Activated naive CD4-positive, alpha-beta T cell treated with anti-CD3 and anti-CD28 coated beads, Interleukin-2, amount 10 ng/mL, durations not matched to agents 7 days and 5 days (primary cell): ENCODE measurements around the gene PLEKHA8.
A peak's percentile ranks its signal among the peaks of the same experiment; 100 is the strongest.

Experiments used
- CTCF ChIA-PET: fragments of 350-600 bp; sonication (Branson Sonifier 250); formaldehyde crosslinking; loops from one replicate; lab custom pipeline; 2021; ENCODE audit warnings: antibody characterized with exemption; lab: Charles Lee
- DNase-seq: peaks from one replicate; pipeline ENCODE4 v3.0.0-alpha.2; 2020
- H3K27ac Mint-ChIP-seq: one replicate; pipeline ENCODE4 v1.8.0; 2021; ENCODE audit warnings: mild to moderate bottlenecking, moderate library complexity, mixed read lengths
- H3K27me3 Mint-ChIP-seq: one replicate; pipeline ENCODE4 v1.8.0; 2021; ENCODE audit warnings: mild to moderate bottlenecking, mixed read lengths
- H3K36me3 Mint-ChIP-seq: one replicate; pipeline ENCODE4 v1.8.0; 2021; ENCODE audit warnings: mixed read lengths
- H3K4me1 Mint-ChIP-seq: one replicate; pipeline ENCODE4 v1.8.0; 2021; ENCODE audit warnings: mixed read lengths
- H3K4me3 Mint-ChIP-seq: one replicate; pipeline ENCODE4 v1.8.0; 2021; ENCODE audit warnings: mild to moderate bottlenecking, moderate library complexity, mixed read lengths
- H3K9me3 Mint-ChIP-seq: one replicate; pipeline ENCODE4 v1.8.0; 2021; ENCODE audit warnings: mixed read lengths

The PLEKHA8 gene

DNA sequence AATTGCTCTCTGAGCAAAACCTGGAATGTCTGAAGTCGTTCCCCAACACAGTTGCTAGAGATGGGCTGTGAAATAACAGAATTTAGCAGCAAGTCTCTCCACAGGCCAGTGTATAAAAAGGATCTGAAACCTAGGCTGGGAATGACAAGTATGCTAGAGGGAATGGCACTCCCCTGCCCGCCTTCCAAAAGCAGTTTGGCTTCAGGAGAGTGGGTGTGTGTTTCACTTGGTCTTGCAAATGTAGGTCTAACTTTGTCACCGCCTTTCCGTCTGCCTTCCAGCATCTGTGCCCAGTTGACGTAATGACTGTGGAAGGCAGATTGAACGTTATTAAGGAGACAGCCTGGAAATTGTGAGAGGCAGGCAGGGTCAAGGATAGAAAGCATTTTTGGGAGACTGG, 88.6 kb downstream of the PLEKHA8 start:
- Mint-ChIP-seq H3K36me3 (no peaks in the 10 kb centered on the region), H3K4me3 (no peak overlapping the region)
- CTCF ChIA-PET: no interaction called here

DNA sequence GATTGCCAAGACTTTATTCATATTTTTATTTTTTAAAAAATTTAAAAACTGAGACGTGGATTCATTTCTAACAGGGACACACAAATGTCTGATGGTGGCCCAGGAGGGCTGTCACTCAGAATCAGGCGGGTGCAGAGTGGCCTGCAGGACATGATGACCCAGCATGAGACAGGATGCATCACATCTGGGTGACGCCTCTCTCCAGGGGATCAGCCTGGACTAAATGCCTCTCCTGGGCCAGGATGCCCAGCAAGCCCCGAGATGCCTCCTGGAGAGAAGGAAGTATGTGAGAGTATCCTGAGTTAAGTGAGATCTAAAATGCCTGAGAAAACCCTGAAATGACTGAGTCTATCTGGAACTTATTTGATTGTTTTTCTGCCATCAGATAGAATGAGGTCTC, 89.7 kb downstream of the PLEKHA8 start:
- H3K27me3 Mint-ChIP-seq: no peaks in the 10 kb centered on the region

More for the DNA sequence above, 88.6 kb downstream of the PLEKHA8 start:
- Mint-ChIP-seq H3K9me3 (peaks cover 15% of the 10 kb centered on the region), H3K27me3 (no peaks in the 10 kb centered on the region), H3K27ac (no peak overlapping the region), H3K4me1 (peaks cover 7% of the 10 kb centered on the region)
- DNase-seq: no peak

DNA sequence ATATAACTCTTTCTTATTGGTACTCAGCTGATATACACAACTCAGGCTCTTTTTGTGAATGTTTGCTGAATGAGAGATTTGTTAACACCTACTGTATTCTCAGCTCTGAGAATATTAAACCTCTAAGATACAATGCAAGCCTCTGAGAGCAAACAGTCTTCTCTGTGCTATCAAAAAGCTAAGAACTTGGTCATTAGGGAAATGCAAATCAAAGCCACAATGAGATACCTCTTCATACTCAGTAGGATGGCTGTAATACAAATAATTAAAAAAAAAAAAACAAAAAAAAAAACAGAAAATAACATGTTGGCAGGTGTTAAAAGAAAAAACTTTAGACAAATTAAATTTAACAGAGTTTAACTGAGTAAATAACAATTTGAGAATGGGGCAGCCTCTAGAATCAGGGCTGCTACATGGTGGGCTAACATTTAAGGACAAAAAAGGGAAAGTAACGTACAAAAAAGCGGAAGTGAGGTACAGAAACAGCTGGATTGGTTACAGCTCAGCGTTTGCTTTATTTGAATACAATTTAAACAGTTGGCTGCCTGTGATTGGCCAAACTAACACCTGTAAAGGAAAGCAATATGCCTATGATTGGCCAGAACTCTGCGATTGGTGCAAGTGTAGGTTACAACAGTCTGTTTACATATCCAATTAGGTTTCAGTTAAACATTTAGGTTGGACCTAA, 91.8 kb downstream of the PLEKHA8 start:
- H3K27me3 Mint-ChIP-seq: peaks cover 4% of the 10 kb centered on the region
- peaks cover under 1% of the 10 kb centered on the region for H3K4me1 Mint-ChIP-seq
- no peak overlapping the region for H3K27ac Mint-ChIP-seq
- no peak for DNase-seq
- CTCF ChIA-PET: interaction anchor here (0.7 kb wide), 1 partner anchor 17 kb away, joined by 3 read pairs; no protein-coding TSS in a partner anchor
- no peaks in the 10 kb centered on the region for H3K9me3 Mint-ChIP-seq
- H3K36me3 Mint-ChIP-seq: no peaks in the 10 kb centered on the region
- no peak overlapping the region for H3K4me3 Mint-ChIP-seq

More for the DNA sequence above, 89.7 kb downstream of the PLEKHA8 start:
- peaks cover 14% of the 10 kb centered on the region for H3K9me3 Mint-ChIP-seq
- no peaks in the 10 kb centered on the region for H3K36me3 Mint-ChIP-seq
- CTCF ChIA-PET: no interaction called here
- DNase-seq: no peak
- no peak overlapping the region for H3K4me3 Mint-ChIP-seq
- no peak overlapping the region for H3K27ac Mint-ChIP-seq
- peaks cover 7% of the 10 kb centered on the region for H3K4me1 Mint-ChIP-seq

DNA sequence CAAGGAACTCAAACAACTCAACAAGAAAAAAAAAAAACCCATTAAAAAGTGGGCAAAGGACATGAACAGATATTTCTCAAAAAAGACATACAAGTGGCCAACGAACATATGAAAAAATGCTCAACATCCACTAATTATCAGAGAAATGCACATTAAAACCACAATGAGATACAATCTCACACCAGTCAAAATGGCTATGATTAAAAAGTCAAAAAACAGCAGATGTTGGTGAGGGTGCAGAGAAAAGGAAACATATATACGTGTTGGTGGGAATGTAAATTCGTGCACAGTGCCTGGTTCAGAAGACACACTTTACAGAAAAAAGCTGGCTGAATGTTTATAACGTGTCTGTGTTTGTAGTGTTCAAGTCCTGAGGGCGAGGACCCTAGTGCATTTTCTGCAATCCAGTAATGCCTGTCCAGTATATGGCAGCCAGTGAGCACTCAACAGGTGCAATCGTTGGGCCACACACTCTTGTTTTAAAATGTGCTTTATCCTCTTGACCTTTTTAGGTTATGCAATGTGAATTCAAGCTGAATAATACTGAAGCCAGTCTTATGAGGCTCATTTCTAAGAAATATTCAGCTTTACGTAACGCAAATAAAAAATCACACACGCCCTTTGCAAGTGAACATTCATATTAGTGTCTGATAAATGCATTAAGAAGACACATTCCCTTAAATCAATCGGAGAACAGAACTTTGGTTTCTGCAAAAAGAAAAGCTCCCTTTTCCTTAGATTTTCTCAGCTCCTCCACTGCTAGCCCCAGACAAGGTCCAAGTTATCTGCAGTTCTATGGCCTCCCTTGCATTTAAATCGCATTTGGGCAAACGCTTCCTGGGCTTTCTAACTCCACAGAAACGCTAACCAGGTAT, 105.8 kb downstream of the PLEKHA8 start:
- no peak for DNase-seq
- Mint-ChIP-seq H3K27ac (peak overlapping the region; percentile 57), H3K9me3 (no peaks in the 10 kb centered on the region), H3K27me3 (peaks cover 54% of the 10 kb centered on the region), H3K36me3 (no peaks in the 10 kb centered on the region), H3K4me1 (peaks cover 12% of the 10 kb centered on the region), H3K4me3 (peak overlapping the region; percentile 76)
- CTCF ChIA-PET: interaction anchor here (1.1 to 1.7 kb wide), 2 partner anchors 25 to 28 kb away, joined by 3 to 8 read pairs; no protein-coding TSS in a partner anchor

DNA sequence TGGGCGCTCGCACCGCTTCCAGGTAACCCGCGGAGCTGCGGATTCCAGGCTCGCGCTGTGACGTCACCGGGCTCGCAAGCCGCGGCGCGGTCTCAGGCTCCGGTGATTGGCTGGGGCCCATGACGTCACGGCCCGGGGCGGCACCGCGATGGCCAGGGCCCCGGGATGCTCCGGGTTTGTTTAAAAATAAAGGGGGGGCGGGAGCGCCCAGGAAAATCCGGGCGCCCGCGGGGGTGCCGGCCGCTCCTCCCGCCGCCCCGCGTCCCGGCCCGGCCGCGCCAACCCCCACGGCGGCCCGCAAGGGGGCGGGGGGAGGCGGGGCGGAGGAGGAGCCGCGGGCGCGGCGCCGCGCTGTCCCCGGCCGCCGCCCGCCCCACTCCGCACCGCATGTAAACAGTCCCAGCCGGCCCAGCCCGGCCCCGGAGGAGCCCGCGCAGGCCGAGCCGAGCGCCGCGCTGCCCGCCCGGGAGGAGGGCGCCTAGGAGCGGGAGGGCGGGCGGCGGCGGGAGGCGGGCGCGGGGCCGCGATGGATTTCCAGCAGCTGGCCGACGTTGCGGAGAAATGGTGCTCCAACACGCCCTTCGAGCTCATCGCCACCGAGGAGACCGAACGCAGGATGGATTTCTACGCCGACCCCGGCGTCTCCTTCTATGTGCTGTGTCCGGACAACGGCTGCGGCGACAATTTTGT, 106.5 kb downstream of the PLEKHA8 start, which contains the start of gene MTURN:
MTURN (plus strand) TSS at position 376 of the 690 bp plus-strand sequence; CDS start at position 527, 151 bp downstream.
- H3K4me1 Mint-ChIP-seq: peaks cover 12% of the 10 kb centered on the region
- no peaks in the 10 kb centered on the region for H3K36me3 Mint-ChIP-seq
- peak; percentile 90 for DNase-seq
- CTCF ChIA-PET: interaction anchor here (1.1 to 1.7 kb wide), 2 partner anchors 24 to 28 kb away, joined by 3 to 8 read pairs; no protein-coding TSS in a partner anchor
- H3K27me3 Mint-ChIP-seq: peaks cover 54% of the 10 kb centered on the region
- no peaks in the 10 kb centered on the region for H3K9me3 Mint-ChIP-seq
- peak within 1 kb of the TSS; percentile 84 for H3K4me3 Mint-ChIP-seq
- H3K27ac Mint-ChIP-seq: peak within 1 kb of the TSS; percentile 81

DNA sequence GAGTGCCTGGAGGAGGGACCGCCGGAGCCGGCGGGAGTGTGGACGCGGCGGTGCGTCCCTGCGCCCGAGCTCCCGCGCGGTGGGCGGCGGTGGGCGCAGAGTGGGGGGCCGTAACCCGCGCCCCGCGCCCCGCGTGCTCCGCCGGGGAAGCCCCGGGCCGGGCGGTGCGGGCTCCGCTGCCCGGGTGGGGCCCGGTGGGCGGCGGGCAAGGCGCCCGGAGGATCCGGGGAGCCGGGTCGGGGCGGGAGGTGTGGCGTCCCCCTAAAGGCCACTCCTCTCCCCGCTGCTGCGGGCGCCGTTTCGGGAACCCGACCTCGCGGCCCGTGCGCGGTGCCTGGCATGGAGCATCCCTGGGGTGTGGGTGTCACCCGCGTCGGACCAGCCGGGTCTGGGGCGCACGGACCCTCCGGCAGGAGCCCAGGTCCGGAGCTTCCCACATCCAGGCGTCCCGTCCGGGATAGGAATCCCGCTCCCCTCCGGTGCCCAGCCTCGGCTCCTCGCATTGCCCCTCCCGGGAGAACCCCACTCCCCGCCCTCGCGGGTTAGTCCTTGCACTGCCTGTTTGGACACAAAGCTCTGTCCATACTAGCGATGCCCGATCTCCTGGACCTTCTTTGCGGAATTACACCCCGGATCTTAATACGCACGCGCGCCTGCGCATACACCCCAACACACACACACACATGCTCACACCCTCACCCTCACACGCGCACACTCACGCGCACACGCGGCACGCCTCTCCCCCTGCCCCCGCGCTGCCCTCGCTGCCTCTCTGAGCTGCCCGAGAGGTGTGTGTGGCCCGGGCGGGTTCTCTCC, 107.3 kb downstream of the PLEKHA8 start:
- Mint-ChIP-seq H3K4me3 (peak overlapping the region; percentile 84), H3K27ac (peak overlapping the region; percentile 81), H3K9me3 (no peaks in the 10 kb centered on the region), H3K36me3 (no peaks in the 10 kb centered on the region), H3K27me3 (peaks cover 51% of the 10 kb centered on the region), H3K4me1 (peaks cover 12% of the 10 kb centered on the region)
- CTCF ChIA-PET: no interaction called here
- peak; percentile 67 for DNase-seq

DNA sequence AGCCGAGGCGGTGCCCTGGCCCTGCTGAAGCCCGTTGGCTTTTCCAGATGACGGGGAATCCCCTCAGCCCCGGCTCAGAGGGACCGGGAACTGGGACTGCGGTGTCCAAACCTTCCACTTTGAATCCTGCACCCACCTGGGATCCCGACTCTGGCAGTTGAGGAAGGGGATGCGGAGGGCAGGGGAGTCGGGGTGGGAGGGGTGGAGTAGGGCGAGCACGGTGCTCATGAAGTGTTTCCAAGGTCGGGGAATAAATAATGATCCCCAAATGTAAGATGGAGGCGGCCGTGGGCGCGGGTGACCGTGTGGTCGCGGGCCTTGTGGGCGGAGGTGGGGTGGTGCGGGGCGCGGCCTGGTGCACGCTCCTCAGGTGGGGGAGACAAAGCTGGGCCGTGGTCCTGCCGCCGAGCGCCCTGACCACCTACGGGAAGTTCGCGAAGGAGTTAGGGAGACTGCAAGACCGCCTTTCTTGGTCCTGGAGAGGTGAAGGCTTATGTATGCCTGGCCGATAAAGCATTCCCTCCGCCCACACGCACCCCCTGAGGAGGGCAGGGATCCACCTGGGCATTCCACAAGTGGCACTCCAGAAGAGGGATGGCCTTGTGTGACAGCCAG, 108.0 kb downstream of the PLEKHA8 start:
- CTCF ChIA-PET: interaction anchor here (0.9 kb wide), 1 partner anchor 16 kb away, joined by 3 read pairs; no protein-coding TSS in a partner anchor
- Mint-ChIP-seq H3K27me3 (peaks cover 44% of the 10 kb centered on the region), H3K4me1 (peaks cover 12% of the 10 kb centered on the region), H3K27ac (peak overlapping the region; percentile 81), H3K9me3 (no peaks in the 10 kb centered on the region), H3K4me3 (peak overlapping the region; percentile 84), H3K36me3 (no peaks in the 10 kb centered on the region)
- no peak for DNase-seq

DNA sequence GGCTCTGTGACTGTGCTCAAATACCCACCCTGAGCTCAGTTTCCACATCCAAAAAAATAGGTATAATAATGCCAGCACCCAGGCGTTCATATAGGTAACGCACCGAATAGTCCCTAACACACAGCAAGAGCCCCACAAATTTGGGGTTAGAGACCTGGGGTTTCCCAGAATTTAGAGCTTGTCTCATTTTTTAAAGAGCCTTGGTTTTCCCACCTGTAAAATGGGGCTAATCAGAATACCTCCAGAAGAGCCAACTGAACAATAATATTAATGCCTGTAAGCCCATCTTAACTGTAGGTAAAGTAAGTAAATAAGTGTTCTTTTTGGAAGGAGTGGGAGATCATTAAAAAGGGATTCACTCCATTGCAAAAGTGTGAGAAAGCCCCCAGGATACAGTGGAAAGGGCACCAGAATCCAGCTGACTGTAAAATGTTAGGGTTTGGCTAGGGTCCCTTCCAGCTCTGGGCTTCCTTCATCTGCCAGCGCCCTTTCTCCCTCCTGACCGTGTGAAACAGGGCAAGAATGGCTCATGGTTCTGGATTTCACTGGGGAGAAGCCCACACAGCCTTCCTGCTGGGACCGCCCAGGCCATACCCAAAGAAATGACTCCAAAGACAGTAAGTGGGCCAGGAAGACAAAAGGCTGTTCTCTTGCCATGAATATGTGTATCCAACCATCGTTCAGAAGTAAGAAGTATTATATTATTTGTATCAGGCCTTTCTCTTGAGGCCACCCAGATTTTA, 108.7 kb downstream of the PLEKHA8 start:
- CTCF ChIA-PET: interaction anchor here (0.9 kb wide), 1 partner anchor 17 kb away, joined by 3 read pairs; no protein-coding TSS in a partner anchor
- peaks cover 37% of the 10 kb centered on the region for H3K27me3 Mint-ChIP-seq
- peaks cover 12% of the 10 kb centered on the region for H3K4me1 Mint-ChIP-seq
- no peaks in the 10 kb centered on the region for H3K9me3 Mint-ChIP-seq
- H3K36me3 Mint-ChIP-seq: no peaks in the 10 kb centered on the region
- no peak overlapping the region for H3K27ac Mint-ChIP-seq
- H3K4me3 Mint-ChIP-seq: no peak overlapping the region
- no peak for DNase-seq

DNA sequence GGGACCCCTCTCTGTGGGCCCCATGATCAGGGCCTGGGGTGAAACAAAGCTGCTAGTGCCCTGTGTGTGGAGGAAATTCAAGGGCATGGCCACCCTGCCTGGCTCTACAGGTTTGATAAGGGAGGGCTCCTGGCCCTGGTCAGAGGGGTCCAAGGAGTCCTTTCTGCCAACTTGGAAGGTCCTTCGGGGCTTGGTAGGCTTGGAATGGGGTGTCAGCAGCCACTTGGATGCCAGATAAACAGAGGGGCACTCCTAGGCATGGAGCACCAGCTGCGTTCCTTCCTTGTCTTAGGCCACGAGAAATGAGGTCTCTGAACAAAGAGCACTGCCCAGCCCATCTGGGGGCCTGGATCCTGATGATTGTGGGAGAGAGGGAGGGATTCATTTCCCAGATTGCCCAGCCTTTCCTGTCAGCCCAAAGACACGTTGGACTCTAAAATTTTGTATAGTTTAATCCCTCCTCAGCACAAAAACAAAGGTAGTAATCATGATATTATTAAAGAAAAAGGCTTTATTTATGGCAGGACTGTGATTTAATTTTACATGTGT, 111.7 kb downstream of the PLEKHA8 start:
- no peak overlapping the region for H3K4me3 Mint-ChIP-seq
- no peak for DNase-seq
- no peak overlapping the region for H3K27ac Mint-ChIP-seq
- H3K27me3 Mint-ChIP-seq: peaks cover 21% of the 10 kb centered on the region
- no peaks in the 10 kb centered on the region for H3K36me3 Mint-ChIP-seq
- CTCF ChIA-PET: no interaction called here
- H3K9me3 Mint-ChIP-seq: no peaks in the 10 kb centered on the region
- peaks cover 3% of the 10 kb centered on the region for H3K4me1 Mint-ChIP-seq

DNA sequence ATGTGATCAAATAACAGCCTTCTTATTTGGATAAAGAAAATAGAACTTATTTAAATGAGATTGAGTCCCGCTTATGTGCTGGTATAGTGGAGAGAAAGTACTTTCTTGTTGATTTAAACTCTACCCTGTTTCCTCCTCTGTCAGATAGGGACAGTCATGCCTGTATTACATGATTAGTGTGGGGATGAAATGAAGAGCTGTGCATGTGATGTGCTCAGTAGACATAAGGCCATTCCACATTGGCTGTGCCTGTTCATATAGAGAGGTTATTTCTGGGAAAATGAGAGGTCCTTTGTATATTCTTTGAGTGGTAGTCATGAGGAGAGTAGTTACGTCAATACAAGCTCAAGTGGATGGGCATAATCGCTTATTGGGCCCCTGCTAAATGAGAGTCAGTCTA, 112.2 kb downstream of the PLEKHA8 start:
- H3K36me3 Mint-ChIP-seq: no peaks in the 10 kb centered on the region
- H3K27me3 Mint-ChIP-seq: peaks cover 21% of the 10 kb centered on the region
- peaks cover 3% of the 10 kb centered on the region for H3K4me1 Mint-ChIP-seq
- no peaks in the 10 kb centered on the region for H3K9me3 Mint-ChIP-seq
- H3K27ac Mint-ChIP-seq: no peak overlapping the region
- CTCF ChIA-PET: no interaction called here
- H3K4me3 Mint-ChIP-seq: no peak overlapping the region
- no peak for DNase-seq

DNA sequence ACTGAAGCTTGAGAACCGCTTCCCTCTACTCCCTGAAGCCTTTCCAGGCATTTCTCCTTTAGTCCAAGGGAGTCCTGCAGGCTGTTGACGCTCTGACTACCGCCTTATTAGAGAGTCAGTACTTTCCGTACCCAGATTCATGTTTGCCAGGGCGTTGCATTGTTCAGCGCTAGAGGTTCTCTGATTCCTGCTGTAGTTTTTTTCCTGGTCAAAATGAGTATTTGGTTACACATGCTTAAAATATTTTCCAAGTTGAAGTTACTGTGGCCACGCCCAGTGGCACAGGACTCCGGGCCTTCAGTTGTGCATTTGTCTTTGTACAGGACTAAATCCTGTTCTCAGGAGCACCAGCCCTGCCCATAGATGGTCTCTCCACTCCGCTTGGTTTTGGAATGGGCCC, 114.5 kb downstream of the PLEKHA8 start:
- H3K4me3 Mint-ChIP-seq: no peak overlapping the region
- DNase-seq: no peak
- peaks cover 3% of the 10 kb centered on the region for H3K27me3 Mint-ChIP-seq
- CTCF ChIA-PET: interaction anchor here (1.5 kb wide), 1 partner anchor 19 kb away, joined by 3 read pairs; no protein-coding TSS in a partner anchor
- H3K36me3 Mint-ChIP-seq: no peaks in the 10 kb centered on the region
- no peaks in the 10 kb centered on the region for H3K9me3 Mint-ChIP-seq
- H3K27ac Mint-ChIP-seq: no peak overlapping the region
- no peaks in the 10 kb centered on the region for H3K4me1 Mint-ChIP-seq

DNA sequence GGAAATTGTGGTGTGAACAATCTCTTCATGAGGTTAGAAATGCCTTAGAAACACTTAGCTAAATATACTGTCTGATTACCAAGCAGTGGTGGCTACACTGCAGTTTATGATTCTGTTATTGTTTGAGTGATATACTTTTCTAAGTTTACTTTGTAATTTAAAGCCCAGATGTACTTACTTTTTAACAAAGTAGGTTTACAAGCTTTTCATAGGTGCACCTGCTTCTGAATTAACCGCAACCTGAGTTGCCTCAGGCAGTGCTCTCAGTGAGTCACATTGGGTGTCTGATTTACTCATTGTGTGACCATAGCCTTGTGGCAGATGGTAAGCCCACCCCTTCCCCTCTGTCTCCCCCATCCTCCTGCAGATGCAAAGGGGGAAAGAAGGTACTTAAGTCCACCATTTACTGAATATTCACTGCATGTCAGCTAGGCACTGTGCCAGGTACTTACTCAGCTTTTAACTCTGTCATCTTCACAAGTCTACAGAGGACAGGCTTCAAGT, 115.6 kb downstream of the PLEKHA8 start:
- CTCF ChIA-PET: interaction anchor here (0.8 kb wide), 1 partner anchor 22 kb away, joined by 3 read pairs; no protein-coding TSS in a partner anchor
- H3K27ac Mint-ChIP-seq: no peak overlapping the region
- H3K36me3 Mint-ChIP-seq: no peaks in the 10 kb centered on the region
- peaks cover 3% of the 10 kb centered on the region for H3K27me3 Mint-ChIP-seq
- DNase-seq: no peak
- H3K4me3 Mint-ChIP-seq: no peak overlapping the region
- H3K4me1 Mint-ChIP-seq: no peaks in the 10 kb centered on the region
- H3K9me3 Mint-ChIP-seq: no peaks in the 10 kb centered on the region
